Measurements from ENCODE around the gene ATG7. TPM values are rescaled to one million over a fixed set of nuclear protein-coding genes. Genes with fewer than 3 reads are reported as not detected.
"Not testable (repeated sequence)": the region's sequence is repeated elsewhere in the genome, so short reads cannot be mapped to it uniquely, and the experiment has no call there.

The ATG7 gene
- total RNA-seq, 1 donor from 2014 or later, result 45.2 TPM

GRCh38 chr3:11389386-11390268, 117.4 kb downstream of the ATG7 start:
- intact Hi-C loops (cut with micrococcal nuclease), result no loop called here

GRCh38 chr3:11390411-11391131, 118.4 kb downstream of the ATG7 start:
- intact Hi-C loops (cut with micrococcal nuclease), result no loop called here
- Mint-ChIP-seq H3K9me3 (no peaks in the 10 kb centered on the region), H3K4me1 (ENCODE audit: low read depth) (peaks cover 8% of the 10 kb centered on the region), H3K27me3 (ENCODE audit: low read depth) (no peaks in the 10 kb centered on the region), H3K27ac (no peak overlapping the region), H3K4me3 (ENCODE audit: low read depth) (no peak overlapping the region), H3K36me3 (ENCODE audit: low read depth) (peaks cover 16% of the 10 kb centered on the region)
- no peak for DNase-seq (ENCODE audit: low spot score)

More at GRCh38 chr3:11389386-11390268, 117.4 kb downstream of the ATG7 start:
- DNase-seq (ENCODE audit: low spot score), result no peak
- H3K9me3 Mint-ChIP-seq, result no peaks in the 10 kb centered on the region
- H3K4me3 Mint-ChIP-seq (ENCODE audit: low read depth), result no peak overlapping the region
- peaks cover 8% of the 10 kb centered on the region for H3K4me1 Mint-ChIP-seq (ENCODE audit: low read depth)
- no peak overlapping the region for H3K27ac Mint-ChIP-seq
- no peaks in the 10 kb centered on the region for H3K27me3 Mint-ChIP-seq (ENCODE audit: low read depth)
- peaks cover 16% of the 10 kb centered on the region for H3K36me3 Mint-ChIP-seq (ENCODE audit: low read depth)

GRCh38 chr3:11391174-11391879, 119.1 kb downstream of the ATG7 start:
- Mint-ChIP-seq H3K36me3 (ENCODE audit: low read depth) (peaks cover 16% of the 10 kb centered on the region), H3K9me3 (no peaks in the 10 kb centered on the region), H3K4me1 (ENCODE audit: low read depth) (peaks cover 8% of the 10 kb centered on the region), H3K27ac (no peak overlapping the region), H3K27me3 (ENCODE audit: low read depth) (no peaks in the 10 kb centered on the region), H3K4me3 (ENCODE audit: low read depth) (no peak overlapping the region)
- DNase-seq (ENCODE audit: low spot score), result no peak
- intact Hi-C loops (cut with micrococcal nuclease), result no loop called here

- H3K4me3 Mint-ChIP-seq (ENCODE audit: low read depth), result no peak overlapping the region
- H3K36me3 Mint-ChIP-seq (ENCODE audit: low read depth), result peaks cover 16% of the 10 kb centered on the region
- no peak overlapping the region for H3K27ac Mint-ChIP-seq
- peaks cover 8% of the 10 kb centered on the region for H3K4me1 Mint-ChIP-seq (ENCODE audit: low read depth)
- no peaks in the 10 kb centered on the region for H3K27me3 Mint-ChIP-seq (ENCODE audit: low read depth)
- DNase-seq (ENCODE audit: low spot score), result no peak
- intact Hi-C loops (cut with micrococcal nuclease), result no loop called here
- H3K9me3 Mint-ChIP-seq, result no peaks in the 10 kb centered on the region
These were observed 120.0 kb downstream of the ATG7 start for GRCh38 chr3:11392014-11392859.

GRCh38 chr3:11392860-11393114, 120.6 kb downstream of the ATG7 start:
- DNase-seq (ENCODE audit: low spot score), result no peak
- Mint-ChIP-seq H3K36me3 (ENCODE audit: low read depth) (peaks cover 16% of the 10 kb centered on the region), H3K9me3 (no peaks in the 10 kb centered on the region), H3K4me1 (ENCODE audit: low read depth) (peaks cover 8% of the 10 kb centered on the region), H3K4me3 (ENCODE audit: low read depth) (no peak overlapping the region), H3K27me3 (ENCODE audit: low read depth) (no peaks in the 10 kb centered on the region), H3K27ac (no peak overlapping the region)
- intact Hi-C loops (cut with micrococcal nuclease), result no loop called here

- H3K27me3 Mint-ChIP-seq (ENCODE audit: low read depth), result no peaks in the 10 kb centered on the region
- H3K36me3 Mint-ChIP-seq (ENCODE audit: low read depth), result peaks cover 12% of the 10 kb centered on the region
- H3K9me3 Mint-ChIP-seq, result no peaks in the 10 kb centered on the region
- DNase-seq (ENCODE audit: low spot score), result no peak
- H3K4me3 Mint-ChIP-seq (ENCODE audit: low read depth), result no peak overlapping the region
- intact Hi-C loops (cut with micrococcal nuclease), result no loop called here
- H3K4me1 Mint-ChIP-seq (ENCODE audit: low read depth), result peaks cover 8% of the 10 kb centered on the region
- no peak overlapping the region for H3K27ac Mint-ChIP-seq
These were observed 121.2 kb downstream of the ATG7 start for GRCh38 chr3:11393401-11393800.

- Mint-ChIP-seq H3K27ac (no peak overlapping the region), H3K27me3 (ENCODE audit: low read depth) (no peaks in the 10 kb centered on the region), H3K4me3 (ENCODE audit: low read depth) (no peak overlapping the region), H3K9me3 (no peaks in the 10 kb centered on the region), H3K36me3 (ENCODE audit: low read depth) (peaks cover 12% of the 10 kb centered on the region), H3K4me1 (ENCODE audit: low read depth) (peaks cover 8% of the 10 kb centered on the region)
- no peak for DNase-seq (ENCODE audit: low spot score)
- intact Hi-C loops (cut with micrococcal nuclease), result no loop called here
These were observed 122.2 kb downstream of the ATG7 start for GRCh38 chr3:11394392-11394791.

GRCh38 chr3:11400213-11400612, 128.0 kb downstream of the ATG7 start:
- no peak overlapping the region for H3K27ac Mint-ChIP-seq
- DNase-seq (ENCODE audit: low spot score), result no peak
- H3K9me3 Mint-ChIP-seq, result peaks cover 9% of the 10 kb centered on the region
- no peaks in the 10 kb centered on the region for H3K27me3 Mint-ChIP-seq (ENCODE audit: low read depth)
- H3K36me3 Mint-ChIP-seq (ENCODE audit: low read depth), result peaks cover 23% of the 10 kb centered on the region
- no peaks in the 10 kb centered on the region for H3K4me1 Mint-ChIP-seq (ENCODE audit: low read depth)
- no peak overlapping the region for H3K4me3 Mint-ChIP-seq (ENCODE audit: low read depth)
- intact Hi-C loops (cut with micrococcal nuclease), result no loop called here

GRCh38 chr3:11401434-11401833, 129.2 kb downstream of the ATG7 start:
- H3K27me3 Mint-ChIP-seq (ENCODE audit: low read depth), result no peaks in the 10 kb centered on the region

GRCh38 chr3:11405323-11405722, 133.1 kb downstream of the ATG7 start:
- H3K4me3 Mint-ChIP-seq (ENCODE audit: low read depth), result no peak overlapping the region
- no peaks in the 10 kb centered on the region for H3K27me3 Mint-ChIP-seq (ENCODE audit: low read depth)
- no peaks in the 10 kb centered on the region for H3K4me1 Mint-ChIP-seq (ENCODE audit: low read depth)
- intact Hi-C loops (cut with micrococcal nuclease), result no loop called here
- peaks cover 70% of the 10 kb centered on the region for H3K36me3 Mint-ChIP-seq (ENCODE audit: low read depth)
- H3K27ac Mint-ChIP-seq, result no peak overlapping the region
- H3K9me3 Mint-ChIP-seq, result peaks cover 48% of the 10 kb centered on the region
- DNase-seq (ENCODE audit: low spot score), result no peak

More at GRCh38 chr3:11401434-11401833, 129.2 kb downstream of the ATG7 start:
- no peak for DNase-seq (ENCODE audit: low spot score)
- intact Hi-C loops (cut with micrococcal nuclease), result no loop called here
- H3K4me1 Mint-ChIP-seq (ENCODE audit: low read depth), result no peaks in the 10 kb centered on the region
- H3K36me3 Mint-ChIP-seq (ENCODE audit: low read depth), result peaks cover 34% of the 10 kb centered on the region
- H3K9me3 Mint-ChIP-seq, result peaks cover 15% of the 10 kb centered on the region
- no peak overlapping the region for H3K4me3 Mint-ChIP-seq (ENCODE audit: low read depth)
- no peak overlapping the region for H3K27ac Mint-ChIP-seq

GRCh38 chr3:11407644-11408043, 135.4 kb downstream of the ATG7 start:
- intact Hi-C loops (cut with micrococcal nuclease), result no loop called here
- H3K4me1 Mint-ChIP-seq (ENCODE audit: low read depth), result no peaks in the 10 kb centered on the region
- no peak overlapping the region for H3K4me3 Mint-ChIP-seq (ENCODE audit: low read depth)
- no peak for DNase-seq (ENCODE audit: low spot score)
- no peak overlapping the region for H3K27ac Mint-ChIP-seq
- H3K27me3 Mint-ChIP-seq (ENCODE audit: low read depth), result no peaks in the 10 kb centered on the region
- peaks cover 62% of the 10 kb centered on the region for H3K9me3 Mint-ChIP-seq
- H3K36me3 Mint-ChIP-seq (ENCODE audit: low read depth), result peaks cover 80% of the 10 kb centered on the region

- DNase-seq (ENCODE audit: low spot score); H3K4me1 Mint-ChIP-seq (ENCODE audit: low read depth); H3K27ac Mint-ChIP-seq; H3K4me3 Mint-ChIP-seq (ENCODE audit: low read depth); H3K27me3 Mint-ChIP-seq (ENCODE audit: low read depth); intact Hi-C loops (cut with micrococcal nuclease): not testable (repeated sequence)
- Mint-ChIP-seq H3K36me3 (ENCODE audit: low read depth) (peaks cover 79% of the 10 kb centered on the region), H3K9me3 (peaks cover 62% of the 10 kb centered on the region)
These were observed 136.2 kb downstream of the ATG7 start for GRCh38 chr3:11408324-11408859.

Measured in activated T-helper 2 cell treated with anti-CD3 and anti-CD28 coated beads, Interferon-gamma antibody, Interleukin-2, Interleukin-4, amounts not matched to agents 10 μg/mL and 5 μg/mL and 100 μg/mL, durations not matched to agents 14 hours and 24 hours and 36 hours (primary cell).